Gastrocnemius medialis (tissue), 4 donors: ENCODE measurements around the gene WNT3A. TPM values are rescaled to one million over a fixed set of nuclear protein-coding genes. Genes with fewer than 3 reads are reported as not detected.

Experiments
- ATAC-seq, 2 donors: fragments of 150-250 bp; one replicate each; pipeline ENCODE4 v1.9.1; 2016
- DNase-seq, 2 donors: peaks; one replicate each; pipeline ENCODE4 v3.0.0-alpha.2; 2019
- H3K27ac ChIP-seq, 4 donors: fragments of 200-600 bp; sonication (generic); 1 replicate in 1 of 4; 2 replicates in 3 of 4; pipeline ENCODE4 v1.5.1; 2016 to 2018; ENCODE audit warnings: mild to moderate bottlenecking in 2 of 4, moderate library complexity in 1 of 4
- H3K27me3 ChIP-seq, 3 donors: fragments of 200-600 bp; sonication (generic) in 2 of 3; 1 replicate in 1 of 3; 2 replicates in 2 of 3; pipeline versions ENCODE4 v1.5.1 to v1.6.0; 2016 to 2019; ENCODE audit warnings: mild to moderate bottlenecking in 1 of 3, moderate library complexity in 1 of 3
- H3K36me3 ChIP-seq, 2 donors: fragments of 200-600 bp; sonication (generic) in 1 of 2; one replicate each; pipeline ENCODE4 v1.5.1; 2017 to 2018
- H3K4me1 ChIP-seq, 2 donors: fragments of 200-600 bp; sonication (generic) in 1 of 2; one replicate each; pipeline ENCODE4 v1.5.1; 2016 to 2017; ENCODE audit warnings: mild to moderate bottlenecking in 2 of 2
- H3K4me3 ChIP-seq, 4 donors: fragments of 200-600 bp; sonication (generic) in 3 of 4; 1 replicate in 1 of 4; 2 replicates in 3 of 4; pipeline ENCODE4 v1.5.1; 2016 to 2019; ENCODE audit warnings: mild to moderate bottlenecking in 2 of 4
- H3K9me3 ChIP-seq, 3 donors: fragments of 200-600 bp; sonication (generic) in 2 of 3; 1 replicate in 1 of 3; 2 replicates in 2 of 3; pipeline ENCODE4 v1.5.1; 2016 to 2019
- POLR2A ChIP-seq, 2 donors: fragments of 450-650 bp; IDR thresholded peaks; one replicate each; pipeline ENCODE4 v1.6.1; 2017; ENCODE audit warnings: antibody characterized with exemption in 2 of 2, mild to moderate bottlenecking in 2 of 2, moderate library complexity in 2 of 2
- in situ Hi-C, 4 donors: fragments of 200-750 bp; cut with MboI; loops; one replicate each; pipeline versions ENCODE4 v1.15.0 to v1.8.0; 2017; ENCODE audit warnings: low sequenced_read_pairs in 4 of 4
- intact Hi-C: fragments of 100-400 bp; cut with DNase I; formaldehyde crosslinking; loops from one replicate; pipeline ENCODE4 v1.15.1; 2023; ENCODE audit warnings: low total_unique reads
- total RNA-seq, 4 donors: library from RNA; depleted of rRNA; stranded (reverse); fragments of >200 nt; gene quantifications; one replicate each; pipeline versions ENCODE4 v1.1.0 to v1.2.3, GENCODE V29; 2016
- TF ChIP-seq, protein P1 (sequence below), 5 experiments: fragments of 450-650 bp in 3 of 5; fragments of 200-600 bp in 2 of 5; sonication (generic) in 2 of 5; IDR thresholded peaks in 4 of 5; conservative IDR thresholded peaks in 1 of 5; 1 replicate in 4 of 5; 2 replicates in 1 of 5; pipeline ENCODE4 v1.5.1; 2016 to 2019; ENCODE audit warnings: antibody characterized with exemption in 5 of 5, mild to moderate bottlenecking in 3 of 5, moderate library complexity in 3 of 5

Gene WNT3A
- total RNA-seq, 4 donors from 2014 or later = not detected

DNA sequence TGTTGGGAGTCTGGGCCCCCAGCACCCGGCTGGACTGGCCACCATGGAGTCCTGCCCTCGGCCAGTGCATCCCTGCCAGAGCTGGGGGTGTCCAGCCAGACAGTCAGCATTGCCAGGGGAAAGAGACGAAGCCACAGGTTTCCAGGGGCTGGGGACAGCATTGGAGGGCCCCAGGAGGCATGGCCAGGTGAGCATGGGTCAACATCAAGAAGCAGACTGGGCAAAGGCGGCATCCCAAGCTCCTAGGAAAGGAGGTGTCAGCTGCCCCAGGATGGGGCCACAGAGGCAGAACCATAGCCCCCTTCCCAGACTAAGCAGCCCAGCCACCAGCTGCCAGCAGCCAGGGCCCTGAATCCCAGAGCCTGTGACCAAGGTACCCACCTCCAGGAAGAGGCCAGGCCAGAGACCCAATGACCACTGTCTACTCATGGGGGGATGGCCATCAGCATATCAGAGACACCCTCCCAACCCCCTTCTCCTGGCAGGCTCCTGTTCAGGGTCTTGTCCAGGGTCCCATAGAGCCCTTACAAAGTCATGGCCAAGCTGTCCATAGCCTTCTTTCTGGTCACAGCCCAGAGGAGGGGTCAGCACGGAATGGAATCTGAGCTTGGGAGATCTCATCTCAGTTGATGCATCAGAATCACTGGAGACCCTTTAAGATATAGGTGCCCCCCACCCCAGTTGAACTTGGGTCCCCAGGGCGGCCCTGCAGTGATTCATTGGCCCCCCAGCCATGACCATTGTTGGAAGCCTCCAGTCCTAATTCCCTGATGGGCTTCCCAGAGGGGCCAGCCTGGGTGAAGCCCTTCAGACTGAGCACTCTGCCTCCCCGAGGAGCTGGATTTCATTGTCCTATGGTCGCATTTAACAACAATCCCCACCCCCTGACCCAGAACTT lies 32.5 kb downstream of the WNT3A start:
- TF ChIP-seq, protein P1, sequence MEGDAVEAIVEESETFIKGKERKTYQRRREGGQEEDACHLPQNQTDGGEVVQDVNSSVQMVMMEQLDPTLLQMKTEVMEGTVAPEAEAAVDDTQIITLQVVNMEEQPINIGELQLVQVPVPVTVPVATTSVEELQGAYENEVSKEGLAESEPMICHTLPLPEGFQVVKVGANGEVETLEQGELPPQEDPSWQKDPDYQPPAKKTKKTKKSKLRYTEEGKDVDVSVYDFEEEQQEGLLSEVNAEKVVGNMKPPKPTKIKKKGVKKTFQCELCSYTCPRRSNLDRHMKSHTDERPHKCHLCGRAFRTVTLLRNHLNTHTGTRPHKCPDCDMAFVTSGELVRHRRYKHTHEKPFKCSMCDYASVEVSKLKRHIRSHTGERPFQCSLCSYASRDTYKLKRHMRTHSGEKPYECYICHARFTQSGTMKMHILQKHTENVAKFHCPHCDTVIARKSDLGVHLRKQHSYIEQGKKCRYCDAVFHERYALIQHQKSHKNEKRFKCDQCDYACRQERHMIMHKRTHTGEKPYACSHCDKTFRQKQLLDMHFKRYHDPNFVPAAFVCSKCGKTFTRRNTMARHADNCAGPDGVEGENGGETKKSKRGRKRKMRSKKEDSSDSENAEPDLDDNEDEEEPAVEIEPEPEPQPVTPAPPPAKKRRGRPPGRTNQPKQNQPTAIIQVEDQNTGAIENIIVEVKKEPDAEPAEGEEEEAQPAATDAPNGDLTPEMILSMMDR (IDR thresholded peaks at IDR 0.05 in 4 of 5, conservative IDR thresholded peaks at IDR 0.05 in 1 of 5) = no peak
- TF ChIP-seq POLR2A (IDR thresholded peaks at IDR 0.05) = no peak
- Histone ChIP-seq H3K27me3 (peaks cover 22 to 32% (median 31%) of the 10 kb centered on the region in 3 donors), H3K36me3 (no peaks in the 10 kb centered on the region), H3K4me3 (no peak overlapping the region), H3K9me3 (no peaks in the 10 kb centered on the region), H3K4me1 (no peaks in the 10 kb centered on the region), H3K27ac (no peak overlapping the region)
- in situ Hi-C loops (no loop called here), intact Hi-C loops (no loop called here)
- DNase-seq (no peak), ATAC-seq (no peak)

DNA sequence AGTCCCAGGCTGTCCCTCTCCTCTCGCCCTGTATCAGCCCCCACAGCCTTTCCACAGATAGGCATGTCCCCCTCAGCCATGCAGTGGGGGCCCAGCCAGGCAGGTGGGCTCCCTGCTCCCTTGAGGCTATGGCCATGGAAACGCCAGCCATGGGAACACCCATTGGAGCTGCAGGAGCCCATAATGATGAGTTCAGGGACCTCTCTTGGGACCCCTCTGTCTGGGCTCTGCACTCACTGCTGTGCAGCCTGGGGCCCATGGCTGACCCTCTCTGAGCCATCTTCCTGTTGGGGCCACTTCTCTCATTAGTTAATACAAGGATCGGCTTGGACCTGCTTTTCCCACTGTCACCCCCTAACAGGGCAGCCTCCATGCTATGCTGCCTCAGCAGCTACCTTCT lies 33.2 kb downstream of the WNT3A start:
- no peak overlapping the region for H3K27ac ChIP-seq
- intact Hi-C loops = no loop called here
- H3K36me3 ChIP-seq = no peaks in the 10 kb centered on the region
- H3K4me3 ChIP-seq = no peak overlapping the region
- DNase-seq (no peak), ATAC-seq (no peak)
- peaks cover 22 to 32% (median 31%) of the 10 kb centered on the region in 3 donors for H3K27me3 ChIP-seq
- no peaks in the 10 kb centered on the region for H3K4me1 ChIP-seq
- TF ChIP-seq POLR2A (IDR thresholded peaks at IDR 0.05) = no peak
- TF ChIP-seq, protein P1 (IDR thresholded peaks at IDR 0.05 in 4 of 5, conservative IDR thresholded peaks at IDR 0.05 in 1 of 5) = no peak
- no peaks in the 10 kb centered on the region for H3K9me3 ChIP-seq
- in situ Hi-C loops = no loop called here

DNA sequence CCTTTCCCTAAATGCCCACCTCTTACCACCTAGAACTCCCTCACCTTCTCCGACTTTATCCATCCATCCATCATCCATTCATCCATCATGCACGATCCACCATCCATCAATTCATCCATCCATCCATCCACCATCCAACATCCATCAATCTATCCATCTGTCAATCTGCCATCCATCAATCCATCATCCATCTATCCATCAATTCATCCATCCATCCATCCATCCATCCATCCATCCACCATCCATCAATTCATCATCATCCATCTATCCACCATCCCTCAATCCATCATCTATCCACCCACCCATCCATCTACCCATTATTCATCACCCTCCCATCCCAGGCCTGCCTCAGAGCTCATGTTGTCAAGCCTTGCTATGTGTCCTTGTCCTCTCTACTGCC lies 34.5 kb downstream of the WNT3A start:
- H3K27me3 ChIP-seq = peaks cover 22 to 32% (median 27%) of the 10 kb centered on the region in 3 donors
- intact Hi-C loops (no loop called here), in situ Hi-C loops (no loop called here)

DNA sequence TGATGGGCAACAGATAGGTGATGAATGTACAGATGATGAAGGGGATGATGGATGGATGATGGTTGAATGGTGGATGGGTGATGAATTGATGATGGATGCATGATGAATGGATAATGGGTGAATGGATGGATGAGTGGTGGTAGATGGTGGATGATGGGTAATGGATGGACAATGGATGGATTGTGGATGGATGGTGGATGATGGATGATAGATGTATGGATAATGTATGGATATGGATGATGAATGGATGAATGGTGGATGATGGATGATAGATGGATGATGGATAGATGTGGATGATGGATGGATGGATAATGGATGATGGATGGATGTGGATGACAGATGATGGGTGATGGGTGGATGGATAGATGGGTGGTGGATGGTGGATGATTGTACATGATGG lies 35.7 kb downstream of the WNT3A start:
- Histone ChIP-seq H3K36me3 (no peaks in the 10 kb centered on the region), H3K27ac (no peak overlapping the region), H3K27me3 (peaks cover 13 to 24% (median 17%) of the 10 kb centered on the region in 3 donors), H3K4me1 (no peaks in the 10 kb centered on the region), H3K9me3 (no peaks in the 10 kb centered on the region), H3K4me3 (no peak overlapping the region)
- DNase-seq = no peak
- TF ChIP-seq POLR2A (IDR thresholded peaks at IDR 0.05) = no peak
- TF ChIP-seq, protein P1 (IDR thresholded peaks at IDR 0.05 in 4 of 5, conservative IDR thresholded peaks at IDR 0.05 in 1 of 5) = no peak
- in situ Hi-C loops = no loop called here
- intact Hi-C loops = no loop called here
- ATAC-seq = no peak

More for the DNA sequence above, 34.5 kb downstream of the WNT3A start:
- DNase-seq = no peak
- Histone ChIP-seq H3K36me3 (no peaks in the 10 kb centered on the region), H3K4me3 (no peak overlapping the region), H3K4me1 (no peaks in the 10 kb centered on the region), H3K9me3 (no peaks in the 10 kb centered on the region), H3K27ac (no peak overlapping the region)
- TF ChIP-seq POLR2A (IDR thresholded peaks at IDR 0.05) = no peak
- TF ChIP-seq, protein P1 (IDR thresholded peaks at IDR 0.05 in 4 of 5, conservative IDR thresholded peaks at IDR 0.05 in 1 of 5) = no peak
- ATAC-seq = no peak
